Neural cell (in vitro differentiated cells): ENCODE measurements around the gene CIRBP. TPM values are rescaled to one million over a fixed set of nuclear protein-coding genes. Genes with fewer than 3 reads are reported as not detected.

Source experiments
- H2AFZ ChIP-seq: fragments of 200-600, 300-800 bp; sonication (generic), shearing (Covaris generic); 2 replicates; pipeline ENCODE4 v1.6.0; 2014; ENCODE audit warnings: low read depth, mild to moderate bottlenecking, antibody characterized with exemption, low read length, moderate library complexity
- H3F3A ChIP-seq: fragments of 200-600 bp; shearing (Covaris generic); 2 replicates; pipeline ENCODE4 v1.6.1; 2016; ENCODE audit warnings: mild to moderate bottlenecking, moderate library complexity, mixed read lengths, antibody characterized with exemption, low read length; ENCODE audit not compliant: insufficient read depth, poor library complexity, severe bottlenecking
- H3K27ac ChIP-seq: fragments of 200-600, 300-800 bp; sonication (generic), shearing (Covaris generic); 2 replicates; pipeline ENCODE4 v1.5.1; 2014; ENCODE audit warnings: mild to moderate bottlenecking, low read length, moderate library complexity
- H3K27me3 ChIP-seq: fragments of 300-800, 200-600 bp; sonication (generic), shearing (Covaris generic); 2 replicates; pipeline ENCODE4 v1.6.0; 2014; ENCODE audit warnings: mild to moderate bottlenecking, low read depth, low read length, moderate library complexity; ENCODE audit not compliant: insufficient read depth
- H3K36me3 ChIP-seq: fragments of 300-800, 200-600 bp; sonication (generic), shearing (Covaris generic); 2 replicates; pipeline ENCODE4 v1.5.1; 2014; ENCODE audit warnings: mild to moderate bottlenecking, antibody characterized with exemption, low read length, moderate library complexity; ENCODE audit not compliant: insufficient read depth
- H3K4me2 ChIP-seq: fragments of 300-800, 200-600 bp; sonication (generic), shearing (Covaris generic); 2 replicates; pipeline ENCODE4 v1.6.0; 2014; ENCODE audit warnings: mild to moderate bottlenecking, low read length
- H3K4me3 ChIP-seq: fragments of 300-800, 200-600 bp; sonication (generic), shearing (Covaris generic); 2 replicates; pipeline ENCODE4 v1.5.1; 2014; ENCODE audit warnings: mild to moderate bottlenecking, low read length, moderate library complexity
- H3K79me2 ChIP-seq: fragments of 200-600 bp; shearing (Covaris generic); replicated peaks from 2 replicates; pipeline ENCODE4 v1.6.0; 2014; ENCODE audit warnings: mild to moderate bottlenecking, low read length, moderate library complexity; ENCODE audit not compliant: insufficient read depth
- H3K9ac ChIP-seq: fragments of 300-800, 200-600 bp; sonication (generic), shearing (Covaris generic); 2 replicates; pipeline ENCODE4 v1.6.1; 2016; ENCODE audit warnings: mild to moderate bottlenecking, low read length, mixed read lengths
- H3K9me2 ChIP-seq: fragments of 200-600 bp; shearing (Covaris generic); 2 replicates; pipeline ENCODE4 v1.6.1; 2016; ENCODE audit warnings: mild to moderate bottlenecking, low read length, mixed read lengths; ENCODE audit not compliant: insufficient read depth
- H3K9me3 ChIP-seq: fragments of 200-600, 300-800 bp; sonication (generic), shearing (Covaris generic); 2 replicates; pipeline ENCODE4 v1.6.1; 2016; ENCODE audit warnings: mild to moderate bottlenecking, mixed run types, low read length, moderate library complexity, mixed read lengths
- H4K20me1 ChIP-seq: fragments of 200-600 bp; shearing (Covaris generic); 2 replicates; pipeline ENCODE4 v1.6.1; 2016; ENCODE audit warnings: mild to moderate bottlenecking, mixed run types; ENCODE audit not compliant: insufficient read depth
- CTCF ChIP-seq: fragments of 450-650 bp; IDR thresholded peaks from 2 replicates; pipeline ENCODE4 v1.5.1; 2014; ENCODE audit warnings: antibody characterized with exemption, mild to moderate bottlenecking, moderate library complexity; ENCODE audit not compliant: poor library complexity, severe bottlenecking
- EP300 ChIP-seq: fragments of 450-650 bp; conservative IDR thresholded peaks from 2 replicates; pipeline ENCODE4 v1.6.1; 2014; ENCODE audit warnings: antibody characterized with exemption, mild to moderate bottlenecking, moderate library complexity; ENCODE audit not compliant: poor library complexity, severe bottlenecking
- EZH2 ChIP-seq: fragments of 200-600, 300-800 bp; shearing (Covaris generic), sonication (generic); IDR thresholded peaks from 2 replicates; pipeline ENCODE4 v1.6.1; 2014; ENCODE audit warnings: antibody characterized with exemption, low read length, borderline replicate concordance, mild to moderate bottlenecking; ENCODE audit not compliant: insufficient read depth, poor library complexity, severe bottlenecking
- MXI1 ChIP-seq: fragments of 450-650 bp; conservative IDR thresholded peaks from 2 replicates; pipeline ENCODE4 v1.6.1; 2014; ENCODE audit warnings: antibody characterized with exemption, mild to moderate bottlenecking; ENCODE audit not compliant: poor library complexity, severe bottlenecking
- POLR2AphosphoS5 ChIP-seq: IDR thresholded peaks from 2 replicates; pipeline ENCODE4 v1.6.1; 2012
- RAD21 ChIP-seq: fragments of 450-650 bp; conservative IDR thresholded peaks from 2 replicates; pipeline ENCODE4 v1.6.1; 2014; ENCODE audit warnings: antibody characterized with exemption, mild to moderate bottlenecking, moderate library complexity
- REST ChIP-seq: IDR thresholded peaks from 2 replicates; pipeline ENCODE4 v1.6.1; 2012; ENCODE audit warnings: borderline replicate concordance
- SMC3 ChIP-seq: fragments of 450-650 bp; conservative IDR thresholded peaks from 2 replicates; pipeline ENCODE4 v1.6.1; 2014; ENCODE audit warnings: antibody characterized with exemption, mild to moderate bottlenecking, moderate library complexity; ENCODE audit not compliant: poor library complexity
- TAF1 ChIP-seq: IDR thresholded peaks from 2 replicates; pipeline ENCODE4 v1.6.1; 2012; ENCODE audit warnings: low read depth
- polyA plus RNA-seq: library from polyadenylated mRNA; depleted of rRNA; stranded (reverse); fragments of >200 nt; gene quantifications from 2 replicates; pipeline ENCODE4 v1.2.3, GENCODE V29; 2014

The CIRBP gene
- polyA plus RNA-seq, 1 donor from 2014 or later: 1,663 TPM

- peak overlapping the region; percentile 90 for H3K9ac ChIP-seq
- no peak overlapping the region for H2AFZ ChIP-seq
Observed at GRCh38 chr19:1265615-1266128, 3.5 kb upstream of the CIRBP start.

GRCh38 chr19:1266129-1266915 is 2.8 kb upstream of the CIRBP start:
- H2AFZ ChIP-seq: no peak overlapping the region
- H3K9ac ChIP-seq: peak overlapping the region; percentile 90
- H4K20me1 ChIP-seq: peaks cover 17% of the 10 kb centered on the region
- H3K27me3 ChIP-seq: no peaks in the 10 kb centered on the region
- peak overlapping the region; percentile 71 for H3K4me3 ChIP-seq
- TF ChIP-seq POLR2AphosphoS5: peak; percentile 5
- no peak for TF ChIP-seq MXI1
- no peaks in the 10 kb centered on the region for H3K9me3 ChIP-seq
- peak overlapping the region; percentile 51 for H3K4me2 ChIP-seq
- no peaks in the 10 kb centered on the region for H3K36me3 ChIP-seq
- H3K27ac ChIP-seq: peak overlapping the region; percentile 68
- H3K79me2 ChIP-seq: peaks cover 29% of the 10 kb centered on the region
- H3K9me2 ChIP-seq: no peaks in the 10 kb centered on the region
- no peaks in the 10 kb centered on the region for H3F3A ChIP-seq

More at GRCh38 chr19:1265615-1266128, 3.5 kb upstream of the CIRBP start:
- H3K27me3 ChIP-seq: no peaks in the 10 kb centered on the region
- H3K79me2 ChIP-seq: peaks cover 25% of the 10 kb centered on the region
- H3K9me2 ChIP-seq: no peaks in the 10 kb centered on the region
- H3K4me3 ChIP-seq: peak overlapping the region; percentile 71
- no peaks in the 10 kb centered on the region for H3F3A ChIP-seq
- H3K4me2 ChIP-seq: peak overlapping the region; percentile 51
- peaks cover 11% of the 10 kb centered on the region for H4K20me1 ChIP-seq
- no peaks in the 10 kb centered on the region for H3K9me3 ChIP-seq
- H3K27ac ChIP-seq: peak overlapping the region; percentile 68
- TF ChIP-seq RAD21: no peak
- no peak for TF ChIP-seq EP300
- no peak for TF ChIP-seq TAF1
- TF ChIP-seq SMC3: no peak
- TF ChIP-seq POLR2AphosphoS5: no peak
- TF ChIP-seq REST: no peak
- H3K36me3 ChIP-seq: no peaks in the 10 kb centered on the region

DNA sequence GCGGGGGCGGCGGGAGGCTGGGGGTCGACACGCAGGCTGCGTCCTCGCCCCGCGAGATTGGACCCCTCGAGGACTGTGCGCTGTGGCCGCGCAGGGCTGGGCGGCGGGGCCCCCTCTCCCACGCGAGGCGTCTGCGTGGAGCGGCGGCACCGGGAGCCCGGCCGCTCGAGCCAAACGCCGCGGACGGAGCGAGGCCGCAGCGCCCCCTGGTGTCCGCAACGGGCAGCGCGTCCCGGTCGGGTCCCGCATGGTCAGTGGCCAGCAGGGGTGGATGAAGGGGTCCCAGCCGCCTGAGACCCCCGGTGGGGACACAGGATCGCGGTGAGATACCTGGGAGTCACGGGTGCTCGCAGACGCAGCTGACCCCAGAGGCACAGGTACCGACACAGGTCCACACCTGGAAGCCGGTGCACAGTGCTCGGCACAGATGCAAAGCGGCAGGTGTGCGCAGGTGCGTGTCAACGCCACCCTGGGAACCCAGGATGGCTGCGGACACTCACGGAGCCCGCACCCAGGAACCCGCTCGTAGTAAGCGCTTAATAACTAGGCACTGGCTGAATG is 2.1 kb upstream of the CIRBP start:
- Histone ChIP-seq H3F3A (no peaks in the 10 kb centered on the region), H3K9me3 (no peaks in the 10 kb centered on the region), H3K4me2 (peak overlapping the region; percentile 84), H3K9ac (peak overlapping the region; percentile 90), H4K20me1 (peaks cover 17% of the 10 kb centered on the region), H3K79me2 (peaks cover 32% of the 10 kb centered on the region), H2AFZ (no peak overlapping the region), H3K27me3 (no peaks in the 10 kb centered on the region), H3K9me2 (no peaks in the 10 kb centered on the region), H3K36me3 (no peaks in the 10 kb centered on the region), H3K27ac (peak overlapping the region; percentile 68), H3K4me3 (peak overlapping the region; percentile 71)
- TF ChIP-seq EP300 (peak; percentile 66), POLR2AphosphoS5 (no peak), RAD21 (peak; percentile 82), EZH2 (no peak), MXI1 (peak; percentile 60), TAF1 (no peak), REST (peak; percentile 5), SMC3 (peak; percentile 92), CTCF (peak; percentile 98)
